Body of pancreas (tissue), 4 donors: Measurements from ENCODE around the gene IL18R1.
"Not testable (repeated sequence)": the region's sequence is repeated elsewhere in the genome, so short reads cannot be mapped to it uniquely, and the experiment has no call there.

Experiments
- CTCF ChIP-seq, 7 experiments: fragments of 450-650 bp in 4 of 7; fragments of 200-600 bp in 3 of 7; sonication (generic) in 3 of 7; IDR thresholded peaks; one replicate each; pipeline ENCODE4 v1.5.1; 2016 to 2019; ENCODE audit warnings: antibody characterized with exemption in 7 of 7
- POLR2A ChIP-seq, 3 donors: fragments of 450-650 bp; IDR thresholded peaks; one replicate each; pipeline ENCODE4 v1.6.1; 2016; ENCODE audit warnings: antibody characterized with exemption in 3 of 3, mild to moderate bottlenecking in 2 of 3

- TF ChIP-seq CTCF, POLR2A (IDR thresholded peaks at IDR 0.05): not testable (repeated sequence)
Measured at GRCh38 chr2:102324914-102325313, 30.7 kb upstream of the IL18R1 start.
